ENCODE measurements around the gene POLR1A.

POLR1A gene

DNA sequence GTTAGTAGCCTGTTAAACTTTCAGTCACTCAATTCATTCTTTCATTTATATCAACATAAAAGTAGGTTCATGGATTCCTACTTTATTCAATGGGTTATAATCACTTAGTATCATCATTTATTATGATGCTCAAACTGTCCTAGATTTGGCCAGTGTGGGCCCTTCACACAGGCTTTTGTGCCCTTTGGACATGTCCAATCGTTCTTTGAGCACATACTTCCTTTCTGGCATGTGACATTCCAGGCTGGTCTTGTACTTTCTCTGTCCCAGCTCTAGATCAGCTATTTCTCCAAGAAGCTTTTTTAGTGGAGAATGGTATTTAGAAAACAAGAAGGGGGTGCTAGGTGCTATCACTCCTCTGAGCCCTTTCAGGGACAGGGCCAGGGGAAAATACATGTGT lies 11.5 kb downstream of the POLR1A start:
- DNase-seq: no peak

DNA sequence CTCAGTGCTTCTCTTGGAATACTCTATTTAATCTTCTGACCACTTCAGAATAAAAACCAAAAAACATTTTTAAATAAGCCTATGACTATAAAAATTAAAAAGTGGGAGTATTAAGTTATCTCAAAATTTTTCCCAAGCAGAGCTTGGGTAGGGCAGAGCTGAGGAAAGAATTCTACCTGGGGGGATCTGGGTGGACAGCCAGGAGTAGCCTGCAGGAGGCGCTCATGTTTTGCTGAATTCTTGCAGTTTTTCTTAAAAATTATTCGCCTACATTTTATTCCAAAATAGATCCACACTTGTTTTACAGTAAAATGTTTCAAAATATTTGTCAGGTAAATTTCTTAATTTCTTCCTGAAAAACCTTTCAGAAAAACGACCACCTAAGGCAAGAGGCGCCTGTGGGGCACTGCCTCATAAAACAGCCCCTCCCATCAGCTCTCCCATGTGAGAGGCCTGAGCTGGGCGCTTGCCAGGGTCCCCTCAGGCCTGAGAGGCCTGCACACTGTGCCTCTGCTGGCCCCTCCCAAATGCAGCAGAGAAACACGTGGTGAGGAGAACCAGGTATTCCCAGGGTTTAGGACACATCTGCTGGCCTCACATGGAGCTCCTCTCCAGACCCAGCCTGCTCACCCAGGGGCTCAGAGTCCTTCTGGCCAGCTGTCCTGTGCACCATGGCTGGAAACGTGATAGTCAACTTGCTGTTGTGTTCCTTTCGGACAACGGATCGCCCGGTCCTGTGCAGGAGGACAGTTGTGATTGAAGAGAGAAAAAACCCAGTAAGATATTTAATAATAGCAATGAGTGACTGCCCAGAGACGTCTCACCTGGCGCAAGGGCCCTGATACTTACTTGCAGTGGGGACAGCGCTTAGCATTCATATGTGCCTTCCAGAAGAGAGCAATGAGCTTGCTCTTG lies 17.5 kb downstream of the POLR1A start:
- DNase-seq: no peak

DNA sequence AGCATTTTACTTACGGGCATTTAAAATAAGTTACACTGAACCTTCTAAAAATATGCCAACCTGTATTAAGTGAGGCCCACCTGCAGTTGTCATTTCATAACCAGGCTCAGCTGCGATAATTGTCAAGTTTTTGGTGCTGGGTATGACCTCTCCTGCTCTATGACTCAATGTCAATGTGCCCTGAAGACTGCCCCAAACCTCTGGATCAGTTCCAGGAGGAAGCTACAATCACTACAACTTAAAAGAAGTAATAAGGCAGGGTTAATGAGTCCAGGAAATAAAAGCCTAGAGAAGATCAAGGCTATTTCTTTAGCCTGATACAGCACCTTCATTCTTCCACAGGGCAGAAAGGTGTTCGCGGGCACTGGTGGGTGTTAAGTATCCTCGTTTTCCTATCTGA lies 22.9 kb downstream of the POLR1A start:
- DNase-seq: no peak

DNA sequence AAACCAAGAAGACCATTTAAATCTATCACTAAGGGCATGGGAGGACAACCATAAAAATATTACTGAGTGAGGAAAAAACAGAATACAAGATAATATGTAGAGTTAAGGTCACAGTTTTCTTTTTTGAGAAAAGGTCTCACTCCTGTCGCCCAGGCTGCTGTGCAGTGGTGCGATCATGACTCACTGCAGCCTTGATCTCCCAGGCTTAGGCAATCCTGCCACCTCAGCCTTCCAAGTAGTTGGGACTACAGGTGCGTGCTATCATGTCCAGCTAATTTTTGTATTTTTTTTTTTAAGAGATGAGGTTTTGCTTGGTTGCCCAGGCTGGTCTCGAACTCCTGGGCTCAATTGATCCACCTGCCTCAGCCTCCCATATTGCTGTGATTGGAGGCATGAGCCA lies 24.0 kb downstream of the POLR1A start:
- DNase-seq: no peak

DNA sequence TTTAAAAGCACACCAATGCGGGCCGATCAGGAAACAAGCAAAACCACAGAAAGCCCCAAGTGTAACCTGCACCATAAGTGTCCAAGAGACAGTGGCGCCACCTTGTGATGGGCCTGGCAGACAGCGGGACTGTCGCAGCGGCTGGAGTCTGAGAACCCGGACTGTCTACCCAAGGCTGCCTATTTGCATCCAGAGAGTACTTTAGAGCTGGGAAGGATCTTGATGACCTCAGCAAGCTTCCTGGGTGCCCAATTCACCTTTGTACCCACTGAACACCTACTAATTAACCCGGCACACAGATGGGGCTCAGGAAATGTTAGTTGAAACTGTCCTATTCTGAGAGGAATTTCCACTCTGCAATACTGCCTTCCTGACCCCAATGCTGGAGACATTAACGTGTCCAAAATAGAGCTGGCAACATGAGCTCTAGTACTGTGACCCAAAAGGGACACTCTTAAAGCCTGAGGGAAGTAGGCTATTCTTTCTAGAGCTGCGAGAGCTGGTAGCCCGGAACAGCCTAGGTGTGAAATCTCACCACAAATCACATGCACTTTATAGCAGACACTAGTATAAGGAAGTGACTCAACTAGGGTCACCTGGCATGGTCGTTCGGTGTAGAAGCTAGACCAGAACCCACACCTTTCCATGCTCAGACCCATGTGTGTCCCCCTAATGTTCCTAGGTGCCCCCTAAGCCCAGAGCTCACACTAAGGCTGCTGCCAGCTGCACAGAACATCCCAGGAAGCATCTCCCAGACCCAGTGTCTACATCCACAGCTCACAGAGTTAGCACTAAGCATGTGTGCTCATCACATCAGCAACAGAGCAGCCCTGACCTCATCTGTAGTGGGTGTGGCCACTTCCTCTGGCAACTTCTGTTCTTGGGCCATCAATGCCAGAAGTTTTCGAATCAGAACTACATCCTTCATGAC lies 25.4 kb downstream of the POLR1A start:
- DNase-seq: peak; percentile 10

DNA sequence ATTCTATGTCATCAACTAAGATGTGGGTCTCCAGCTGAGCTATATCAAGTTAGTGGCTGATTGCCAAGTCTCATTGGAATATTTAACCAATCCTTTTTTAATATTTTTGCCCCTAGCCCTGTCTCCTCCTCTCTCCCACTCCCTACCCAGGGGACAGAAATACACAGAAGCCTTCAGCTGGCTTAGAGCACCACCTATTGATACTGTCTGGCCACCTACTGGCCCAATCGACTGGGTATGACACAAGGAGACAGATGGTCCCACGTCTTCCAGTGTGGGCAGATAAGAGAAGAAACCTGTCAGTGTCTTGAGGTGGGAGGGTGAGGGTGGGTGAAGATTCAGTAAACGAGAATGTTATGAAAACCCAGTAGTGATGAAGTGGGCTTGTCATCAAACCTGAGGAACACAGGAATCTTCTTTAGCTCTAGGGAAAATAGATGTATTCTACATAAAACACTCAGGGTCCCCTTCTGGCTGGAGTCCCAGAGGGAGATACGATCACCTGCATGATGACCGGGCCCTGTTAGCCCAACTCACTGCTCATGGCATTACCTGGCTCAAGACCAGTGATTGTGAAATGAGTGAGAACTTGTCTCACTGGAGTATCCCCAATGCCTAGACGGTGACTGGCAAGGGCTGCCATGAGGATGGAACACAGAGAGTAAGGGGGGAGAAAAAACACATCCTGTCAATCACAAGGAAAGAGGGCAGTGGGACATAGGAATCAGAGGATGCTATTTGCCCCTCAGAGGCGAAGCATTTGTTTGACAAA lies 26.7 kb downstream of the POLR1A start:
- DNase-seq: peak; percentile 22

GRCh38 chr2:86075886-86076285 lies 29.8 kb downstream of the POLR1A start:
- no peak for DNase-seq

- no peak for DNase-seq
Observed at GRCh38 chr2:86074811-86075210, 30.9 kb downstream of the POLR1A start.

DNA sequence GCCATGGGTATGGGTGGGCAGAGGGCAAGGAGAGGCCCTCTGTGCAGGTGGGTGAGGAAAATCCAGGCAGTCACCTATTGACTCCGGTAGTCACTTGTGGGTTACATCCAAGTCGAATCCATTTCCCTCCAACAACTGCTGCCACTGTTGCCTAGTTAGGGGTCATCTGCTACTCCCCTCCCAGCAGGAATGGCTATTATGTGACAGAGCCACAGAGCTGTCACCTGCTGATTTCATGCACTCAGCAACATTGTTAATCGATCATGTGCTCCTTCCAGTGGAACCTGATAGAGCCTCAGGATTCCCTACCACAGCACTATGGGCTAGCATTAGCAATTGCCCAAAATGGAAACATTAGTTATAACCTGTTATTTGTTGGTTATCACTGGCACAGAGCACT lies 31.4 kb downstream of the POLR1A start:
- peak; percentile 83 for DNase-seq

DNA sequence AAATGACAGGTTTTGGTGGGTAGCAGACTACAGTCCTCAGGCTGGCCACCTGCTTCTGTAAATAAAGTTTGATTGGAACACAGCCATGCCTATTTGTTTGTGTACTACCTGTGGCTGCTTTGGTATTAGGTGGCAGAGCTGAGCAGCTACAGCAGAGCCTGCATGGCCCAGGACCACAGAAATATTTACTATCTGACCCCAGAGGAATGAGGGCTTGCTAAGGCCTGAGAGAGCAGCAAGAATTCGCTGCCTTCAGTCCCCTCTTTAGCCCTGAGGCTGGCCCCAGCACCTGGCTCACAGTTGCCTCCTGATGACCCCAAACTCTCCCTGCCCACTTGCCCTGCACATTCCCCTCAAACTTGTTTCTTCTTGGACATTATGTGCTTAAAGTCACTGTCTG lies 32.5 kb downstream of the POLR1A start:
- no peak for DNase-seq

GRCh38 chr2:86072271-86072858 lies 33.3 kb downstream of the POLR1A start:
- DNase-seq: no peak

DNA sequence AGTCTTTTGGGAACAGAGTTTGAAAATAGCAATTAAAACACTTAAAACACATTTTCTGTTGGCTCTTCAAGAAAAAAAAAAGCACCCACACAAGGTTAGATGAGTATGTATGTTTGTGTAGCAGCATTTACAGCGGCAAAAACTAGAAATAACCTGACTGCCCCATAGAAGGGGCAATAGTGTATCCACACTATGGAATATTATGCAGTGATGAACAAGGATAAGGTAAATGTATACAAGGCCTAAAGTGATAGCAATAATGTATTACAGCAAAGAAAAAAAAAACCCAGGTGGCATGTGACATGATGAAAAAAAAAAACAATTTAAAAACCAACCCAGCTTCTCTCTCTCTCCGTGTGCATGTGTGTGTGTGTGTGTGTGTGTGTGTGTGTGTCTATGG lies 34.8 kb downstream of the POLR1A start:
- no peak for DNase-seq

GRCh38 chr2:86069783-86070339 lies 35.8 kb downstream of the POLR1A start:
- no peak for DNase-seq

DNA sequence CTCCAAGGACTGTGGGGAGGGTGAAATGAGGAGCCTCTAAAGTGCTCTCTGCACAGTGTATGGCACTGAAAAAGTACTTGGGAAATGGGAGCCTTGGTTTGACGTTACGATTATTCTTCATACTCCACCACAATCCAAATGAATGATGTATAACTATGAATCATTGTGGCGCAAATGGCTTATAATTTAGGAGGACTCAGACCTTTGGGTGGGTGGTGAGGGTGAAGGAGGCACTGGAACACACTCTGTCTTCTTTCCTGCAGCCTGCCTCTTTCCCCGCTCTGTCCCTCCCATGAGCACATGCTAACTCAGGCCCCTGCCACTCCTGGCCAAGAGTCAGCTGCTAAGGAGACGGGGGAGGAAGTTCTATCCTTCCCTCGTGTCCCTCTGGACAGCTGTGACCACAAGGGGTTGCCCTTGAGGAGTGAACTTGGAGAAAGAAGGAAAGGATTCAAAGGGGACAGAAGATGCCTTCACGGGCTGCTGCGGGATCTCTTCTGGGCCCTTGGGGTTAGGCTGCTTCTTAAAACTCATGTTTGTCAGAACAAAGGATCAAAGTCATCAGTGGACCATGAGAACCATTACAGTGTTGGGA lies 36.5 kb downstream of the POLR1A start:
- no peak for DNase-seq

DNA sequence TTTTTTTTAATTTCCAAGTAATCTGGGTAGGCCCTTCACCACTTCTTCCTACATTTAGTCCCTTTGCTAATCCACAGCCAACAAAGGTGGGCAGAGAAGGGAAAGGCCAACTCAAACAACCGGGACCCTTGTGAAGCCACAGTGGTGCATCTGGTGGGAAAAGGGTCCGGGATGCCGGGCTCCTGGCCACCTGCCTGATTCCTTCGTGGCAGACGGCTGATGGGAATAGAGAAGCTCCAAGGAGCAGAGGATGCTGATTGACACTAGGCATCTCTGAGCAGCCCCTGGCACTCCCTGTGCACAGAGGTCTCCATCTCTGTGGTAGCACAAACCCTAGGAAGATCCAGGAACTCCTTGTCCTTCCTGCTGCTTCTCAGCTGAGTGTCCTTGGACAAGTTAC lies 37.0 kb downstream of the POLR1A start:
- no peak for DNase-seq

- no peak for DNase-seq
Observed at GRCh38 chr2:86068136-86068588, 37.5 kb downstream of the POLR1A start.

DNA sequence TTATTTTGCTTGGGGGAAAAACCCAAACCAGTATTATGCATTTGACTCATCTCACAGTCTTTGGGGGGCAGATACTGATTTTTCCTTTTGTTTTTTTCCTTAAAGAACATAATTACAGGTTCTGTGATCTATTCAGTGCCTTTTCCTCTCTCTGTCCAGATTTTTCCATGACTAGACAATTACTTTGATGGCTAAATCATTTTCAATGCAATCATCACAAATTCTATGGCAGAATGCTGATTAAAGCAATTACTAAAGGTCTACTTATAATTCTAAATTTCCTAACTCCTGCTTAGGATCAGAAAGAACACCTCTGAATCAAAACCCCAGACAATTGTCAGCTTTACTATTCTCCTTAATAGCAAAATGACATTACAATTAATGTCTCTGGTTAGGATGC lies 38.8 kb downstream of the POLR1A start:
- DNase-seq: peak; percentile 8

- DNase-seq: no peak
Observed at GRCh38 chr2:86066007-86066578, 39.6 kb downstream of the POLR1A start.

DNA sequence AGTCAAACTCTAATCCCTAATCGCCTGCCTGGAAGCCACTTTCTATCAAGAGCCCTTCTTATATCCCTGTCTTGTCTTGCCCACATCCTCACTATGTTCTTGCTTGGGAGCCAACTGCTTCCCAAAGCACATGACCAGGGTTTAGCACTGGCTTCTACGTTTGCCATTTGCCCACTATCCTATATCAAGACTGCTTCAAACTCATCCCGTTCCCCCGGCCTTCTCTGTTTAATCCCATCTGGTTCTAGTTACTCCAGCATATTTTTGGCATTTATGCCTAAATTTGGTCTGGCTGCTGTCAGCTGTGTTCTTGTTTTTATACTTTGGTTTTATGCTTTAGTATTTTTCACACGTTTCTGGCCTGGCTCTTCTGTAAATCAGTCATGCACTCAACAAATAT lies 40.2 kb downstream of the POLR1A start:
- DNase-seq: no peak

DNA sequence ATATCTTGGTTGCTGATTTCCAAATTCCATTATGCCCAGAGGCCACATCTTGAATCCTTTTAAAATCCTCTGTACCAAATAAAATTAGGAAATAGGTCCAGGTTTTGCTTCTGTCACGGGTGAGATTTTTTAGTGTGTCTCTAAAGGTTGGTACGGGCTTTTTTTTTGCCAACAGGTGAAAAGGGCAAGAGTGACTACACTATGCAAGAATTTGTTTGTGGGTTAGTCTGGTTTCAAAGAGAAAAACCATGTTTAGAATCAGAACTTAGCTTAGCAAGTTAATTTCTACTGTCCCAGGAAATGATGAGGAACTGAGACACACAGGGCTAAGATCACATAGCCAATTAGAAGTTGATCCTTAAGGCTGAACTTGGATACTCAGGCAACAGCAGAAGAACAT lies 41.7 kb downstream of the POLR1A start:
- DNase-seq: no peak

DNA sequence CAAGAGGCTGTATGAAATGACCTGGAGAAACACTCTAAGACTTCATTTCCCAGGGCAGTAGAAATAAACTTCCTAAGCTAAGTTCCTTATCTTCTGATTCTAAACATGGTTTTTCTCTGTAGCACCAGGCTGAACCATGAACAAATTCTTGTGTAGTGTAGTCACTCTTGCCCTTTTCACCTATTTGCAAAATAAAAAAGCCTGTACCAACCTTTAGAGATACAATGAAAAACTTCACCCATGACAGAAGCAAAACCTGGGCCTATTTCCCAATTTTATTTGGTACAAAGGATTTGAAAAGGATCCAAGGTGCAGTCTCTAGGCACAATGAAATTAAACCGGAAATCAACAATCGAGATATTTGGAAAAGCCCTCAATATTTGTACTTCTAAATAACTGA lies 43.6 kb downstream of the POLR1A start:
- no peak for DNase-seq
